HL-60 (cell line): ENCODE data around the gene CPA2.

Experiments used
- DNase-seq, 2 experiments: peaks; one replicate each; pipeline ENCODE4 v3.0.0-alpha.2; 2010 to 2020; ENCODE audit warnings: low read depth in 1 of 2, low spot score in 1 of 2
- H3K27ac ChIP-seq: fragments of 250-450 bp; sonication (Bioruptor Pico); replicated peaks from 2 replicates; pipeline ENCODE4 v1.5.1; 2020; ENCODE audit warnings: mild to moderate bottlenecking, moderate library complexity
- H3K27me3 ChIP-seq: fragments of 250-450 bp; sonication (Bioruptor Pico); 2 replicates; pipeline ENCODE4 v1.5.1; 2021; ENCODE audit warnings: mild to moderate bottlenecking, moderate library complexity; ENCODE audit not compliant: insufficient read depth, poor library complexity, severe bottlenecking
- H3K4me3 ChIP-seq: replicated peaks from 2 replicates; pipeline ENCODE4 v1.5.1; 2011; ENCODE audit warnings: mild to moderate bottlenecking, control low read depth, low read length; ENCODE audit not compliant: insufficient read depth
- GABPA ChIP-seq: IDR thresholded peaks from 2 replicates; pipeline ENCODE4 v1.6.1; 2012; ENCODE audit warnings: low read depth
- POLR2AphosphoS5 ChIP-seq: IDR thresholded peaks from 2 replicates; pipeline ENCODE4 v1.6.1; 2012; ENCODE audit warnings: low read depth
- REST ChIP-seq: IDR thresholded peaks from 2 replicates; pipeline ENCODE4 v1.6.1; 2012; ENCODE audit warnings: low read depth; ENCODE audit not compliant: insufficient replicate concordance
- SPI1 ChIP-seq: IDR thresholded peaks from 2 replicates; pipeline ENCODE4 v1.6.1; 2012; ENCODE audit warnings: low read depth, mild to moderate bottlenecking, borderline replicate concordance
- TF ChIP-seq, protein P1 (sequence below): IDR thresholded peaks from one replicate; pipeline ENCODE4 v1.5.1; 2011; ENCODE audit warnings: low read length, control low read depth, inconsistent platforms; ENCODE audit not compliant: insufficient read depth

The CPA2 gene

DNA sequence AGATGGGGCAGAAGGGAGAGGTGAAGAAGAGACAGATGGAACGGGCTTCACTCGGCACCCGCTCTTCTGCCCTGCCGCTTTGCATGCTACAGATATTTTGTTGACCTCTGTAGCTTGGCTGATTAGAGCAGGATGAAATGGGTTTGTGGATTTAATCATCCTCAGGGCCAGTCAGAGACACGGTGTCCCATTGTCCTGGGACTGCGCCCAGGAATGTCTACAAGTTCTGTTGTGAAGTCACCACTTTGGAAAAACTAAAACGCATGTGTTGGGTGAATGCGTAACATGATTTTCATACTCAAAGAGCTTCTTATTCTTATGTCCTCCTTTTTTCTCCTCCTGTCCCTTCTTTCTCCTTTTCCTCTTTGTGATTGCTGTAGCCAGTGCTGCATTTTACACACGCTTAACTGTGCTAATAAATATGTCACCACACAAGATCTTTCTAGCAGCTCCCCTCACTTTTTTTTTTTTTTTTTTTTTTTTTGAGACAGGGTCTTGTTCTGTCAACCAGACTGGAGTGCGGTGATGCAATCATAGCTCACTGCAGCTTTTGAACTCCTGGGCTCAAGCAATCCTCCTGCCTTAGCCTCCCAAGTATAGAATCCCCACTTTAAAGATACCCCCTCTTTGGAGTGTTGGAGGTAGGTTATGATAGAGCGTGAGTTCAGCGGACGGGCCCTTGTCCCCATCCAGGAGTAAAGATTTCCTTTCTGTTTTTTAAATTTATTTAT, 29.7 kb downstream of the CPA2 start:
- H3K27me3 ChIP-seq: peaks cover 2% of the 10 kb centered on the region
- H3K27ac ChIP-seq: no peak overlapping the region
- DNase-seq: no peak
- H3K4me3 ChIP-seq: no peak overlapping the region
- no peak for TF ChIP-seq SPI1
- TF ChIP-seq REST: no peak
- TF ChIP-seq, protein P1, sequence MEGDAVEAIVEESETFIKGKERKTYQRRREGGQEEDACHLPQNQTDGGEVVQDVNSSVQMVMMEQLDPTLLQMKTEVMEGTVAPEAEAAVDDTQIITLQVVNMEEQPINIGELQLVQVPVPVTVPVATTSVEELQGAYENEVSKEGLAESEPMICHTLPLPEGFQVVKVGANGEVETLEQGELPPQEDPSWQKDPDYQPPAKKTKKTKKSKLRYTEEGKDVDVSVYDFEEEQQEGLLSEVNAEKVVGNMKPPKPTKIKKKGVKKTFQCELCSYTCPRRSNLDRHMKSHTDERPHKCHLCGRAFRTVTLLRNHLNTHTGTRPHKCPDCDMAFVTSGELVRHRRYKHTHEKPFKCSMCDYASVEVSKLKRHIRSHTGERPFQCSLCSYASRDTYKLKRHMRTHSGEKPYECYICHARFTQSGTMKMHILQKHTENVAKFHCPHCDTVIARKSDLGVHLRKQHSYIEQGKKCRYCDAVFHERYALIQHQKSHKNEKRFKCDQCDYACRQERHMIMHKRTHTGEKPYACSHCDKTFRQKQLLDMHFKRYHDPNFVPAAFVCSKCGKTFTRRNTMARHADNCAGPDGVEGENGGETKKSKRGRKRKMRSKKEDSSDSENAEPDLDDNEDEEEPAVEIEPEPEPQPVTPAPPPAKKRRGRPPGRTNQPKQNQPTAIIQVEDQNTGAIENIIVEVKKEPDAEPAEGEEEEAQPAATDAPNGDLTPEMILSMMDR: no peak
- no peak for TF ChIP-seq POLR2AphosphoS5
- TF ChIP-seq GABPA: no peak

DNA sequence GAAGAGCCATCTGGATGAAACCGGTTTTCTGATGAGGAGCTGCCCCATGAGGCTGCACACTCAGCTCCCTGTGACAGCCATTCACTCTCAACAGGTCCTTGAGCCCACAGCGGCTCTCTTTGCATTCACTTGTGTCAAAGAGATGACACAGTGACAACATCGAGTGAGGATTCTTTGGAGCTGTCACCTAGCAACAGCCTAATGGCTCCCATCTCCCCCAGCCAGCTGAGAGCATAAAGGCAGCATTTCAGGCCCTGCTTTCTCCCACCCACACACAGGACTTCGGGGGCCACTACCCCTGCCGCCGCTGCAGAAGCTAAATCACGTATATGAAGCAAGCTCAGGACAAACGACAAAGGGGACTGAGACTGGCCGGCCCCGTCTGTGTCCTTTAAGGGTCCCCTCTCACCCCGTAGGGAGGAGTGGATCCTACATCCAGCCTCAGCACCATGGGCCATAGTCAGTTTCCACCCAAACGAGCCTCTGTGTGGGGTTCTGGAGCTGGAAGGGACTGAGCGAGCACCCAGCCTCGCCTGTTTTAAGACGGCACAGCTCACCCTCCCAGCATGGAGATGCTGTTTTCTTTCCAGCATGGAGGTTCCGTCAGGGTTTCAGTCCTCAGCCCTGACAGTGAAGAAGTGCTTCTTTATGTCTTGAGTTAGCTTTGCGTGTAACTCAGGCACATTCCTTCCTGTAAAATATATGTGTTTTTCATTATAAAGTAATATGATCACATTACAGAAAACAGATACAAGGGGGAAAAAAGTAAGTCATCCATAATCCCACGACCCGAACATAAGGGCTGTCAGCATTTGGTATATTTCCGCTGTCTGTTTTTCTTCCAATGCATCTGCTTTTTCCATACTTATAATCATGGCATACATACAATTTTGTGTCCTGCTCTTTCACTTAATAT, 31.2 kb downstream of the CPA2 start:
- no peak for DNase-seq
- TF ChIP-seq, protein P1: no peak
- TF ChIP-seq POLR2AphosphoS5 (no peak), REST (no peak), GABPA (no peak), SPI1 (no peak)
- Histone ChIP-seq H3K4me3 (no peak overlapping the region), H3K27ac (no peak overlapping the region), H3K27me3 (peaks cover 2% of the 10 kb centered on the region)

DNA sequence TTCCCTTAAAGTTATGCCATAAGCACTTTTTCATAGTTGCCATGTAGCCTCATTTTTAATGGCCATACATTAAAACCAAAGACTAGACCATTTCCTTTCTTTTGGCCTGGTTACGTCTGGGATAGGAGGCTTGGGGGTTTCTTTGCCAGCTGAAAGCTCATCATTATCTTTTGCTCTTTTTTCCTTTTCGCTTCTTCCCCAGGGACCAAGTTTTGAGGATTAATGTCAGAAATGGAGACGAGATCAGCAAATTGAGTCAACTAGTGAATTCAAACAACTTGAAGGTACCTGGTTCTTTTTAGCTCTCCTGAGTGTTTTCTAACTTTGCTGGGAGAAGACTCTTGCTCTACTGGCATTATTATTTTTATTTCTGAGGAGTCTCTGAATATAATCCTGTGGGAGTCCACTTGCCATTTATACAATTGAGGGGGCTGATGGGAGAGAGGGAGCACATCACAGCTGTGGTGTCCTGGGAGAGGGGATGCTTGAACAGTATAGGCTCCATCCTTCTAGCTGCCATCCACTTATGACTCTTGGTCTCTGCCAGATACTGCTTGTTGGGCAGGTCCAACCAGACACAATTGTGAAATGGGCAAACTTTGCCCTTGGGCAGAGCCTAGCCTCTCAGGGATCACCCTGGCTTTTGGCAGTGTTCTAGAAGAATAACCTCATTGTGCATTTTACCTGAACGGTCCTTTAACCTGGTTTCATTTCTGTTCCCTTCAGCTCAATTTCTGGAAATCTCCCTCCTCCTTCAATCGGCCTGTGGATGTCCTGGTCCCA, 32.1 kb downstream of the CPA2 start:
- H3K27me3 ChIP-seq: peaks cover 2% of the 10 kb centered on the region
- TF ChIP-seq POLR2AphosphoS5 (no peak), SPI1 (no peak), REST (no peak), GABPA (no peak)
- no peak for DNase-seq
- no peak overlapping the region for H3K27ac ChIP-seq
- H3K4me3 ChIP-seq: no peak overlapping the region
